KMS-11 (cell line): ENCODE results near the gene ANK3.

Experiments used
- H2AFZ ChIP-seq: fragments of 200-600 bp; sonication (generic); 2 replicates; pipeline ENCODE4 v1.6.1; 2016; ENCODE audit warnings: antibody characterized with exemption, mixed run types, low read depth
- H3K27ac ChIP-seq: fragments of 200-600 bp; sonication (generic); 2 replicates; pipeline ENCODE4 v1.6.1; 2016; ENCODE audit warnings: mild to moderate bottlenecking, mixed run types
- H3K27me3 ChIP-seq: fragments of 200-600 bp; sonication (generic); 2 replicates; pipeline ENCODE4 v1.6.1; 2017; ENCODE audit warnings: mild to moderate bottlenecking, low read depth, mixed run types, moderate library complexity; ENCODE audit not compliant: insufficient read depth
- H3K36me3 ChIP-seq: fragments of 200-600 bp; sonication (generic); 2 replicates; pipeline ENCODE4 v1.6.1; 2017; ENCODE audit warnings: mild to moderate bottlenecking, mixed run types; ENCODE audit not compliant: insufficient read depth
- H3K4me1 ChIP-seq: fragments of 200-600 bp; sonication (generic); 2 replicates; pipeline ENCODE4 v1.6.1; 2016; ENCODE audit warnings: mild to moderate bottlenecking, low read depth, mixed run types; ENCODE audit not compliant: poor library complexity, severe bottlenecking
- H3K4me2 ChIP-seq: fragments of 200-600 bp; sonication (generic); 2 replicates; pipeline ENCODE4 v1.7.0; 2016; ENCODE audit warnings: mild to moderate bottlenecking, mixed run types
- H3K4me3 ChIP-seq: fragments of 200-600 bp; sonication (generic); IDR thresholded peaks from 2 replicates; pipeline ENCODE4 v1.6.1; 2017; ENCODE audit warnings: low read depth, low read length, mixed read lengths; ENCODE audit not compliant: insufficient read depth
- H3K79me2 ChIP-seq: fragments of 200-600 bp; sonication (generic); 2 replicates; pipeline ENCODE4 v1.6.1; 2016; ENCODE audit warnings: low read depth, mixed run types; ENCODE audit not compliant: insufficient read depth
- H3K9ac ChIP-seq: fragments of 200-600 bp; sonication (generic); 2 replicates; pipeline ENCODE4 v1.6.1; 2016; ENCODE audit warnings: mild to moderate bottlenecking, mixed run types
- H4K20me1 ChIP-seq: fragments of 200-600 bp; sonication (generic); 2 replicates; pipeline ENCODE4 v1.6.1; 2016; ENCODE audit warnings: mild to moderate bottlenecking, mixed run types; ENCODE audit not compliant: insufficient read depth
- TF ChIP-seq, protein P1 (sequence below): fragments of 200-600 bp; sonication (generic); conservative IDR thresholded peaks from 2 replicates; pipeline ENCODE4 v1.6.1; 2017; ENCODE audit warnings: low read depth, mild to moderate bottlenecking, antibody characterized with exemption, low read length, moderate library complexity, mixed read lengths

The ANK3 gene

DNA sequence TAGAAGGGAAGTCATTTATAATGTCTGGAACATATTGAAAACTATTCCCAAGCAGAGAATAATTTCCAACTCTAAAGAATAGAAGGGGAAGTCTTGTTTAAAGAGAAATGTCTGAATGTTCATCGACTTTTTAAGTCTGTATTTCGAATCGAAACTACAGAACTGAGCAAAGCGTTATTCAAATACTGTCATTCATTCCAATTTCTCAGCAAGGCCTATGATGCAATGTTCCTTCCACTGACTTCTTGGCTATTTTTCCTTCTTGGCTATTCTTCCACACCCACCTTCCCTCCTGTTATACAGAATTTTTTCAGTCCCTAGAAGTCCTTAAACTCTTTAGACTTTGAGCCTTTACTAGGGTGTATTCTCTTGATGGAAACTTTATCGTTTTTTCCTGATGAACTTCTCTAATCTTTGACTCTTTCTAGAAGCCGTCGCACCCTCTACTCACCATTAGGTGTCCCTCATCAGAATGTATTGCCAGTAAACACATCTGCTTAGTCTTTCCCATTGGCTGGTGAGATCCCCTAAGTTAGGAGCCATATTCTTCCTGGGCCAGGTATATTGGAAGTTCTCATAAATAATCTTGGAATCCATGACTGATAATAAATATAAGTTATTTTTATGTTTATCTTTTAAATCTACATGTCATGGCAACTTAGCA lies 247.6 kb downstream of the ANK3 start:
- Histone ChIP-seq H2AFZ (no peak overlapping the region), H3K27ac (no peak overlapping the region), H3K36me3 (peaks cover 4% of the 10 kb centered on the region; the same call in 1 of the 2 replicates), H3K27me3 (no peaks in the 10 kb centered on the region), H3K4me1 (no peaks in the 10 kb centered on the region), H3K79me2 (no peaks in the 10 kb centered on the region), H4K20me1 (no peaks in the 10 kb centered on the region), H3K4me2 (no peak overlapping the region), H3K4me3 (no peak overlapping the region), H3K9ac (no peak overlapping the region)
- TF ChIP-seq, protein P1, sequence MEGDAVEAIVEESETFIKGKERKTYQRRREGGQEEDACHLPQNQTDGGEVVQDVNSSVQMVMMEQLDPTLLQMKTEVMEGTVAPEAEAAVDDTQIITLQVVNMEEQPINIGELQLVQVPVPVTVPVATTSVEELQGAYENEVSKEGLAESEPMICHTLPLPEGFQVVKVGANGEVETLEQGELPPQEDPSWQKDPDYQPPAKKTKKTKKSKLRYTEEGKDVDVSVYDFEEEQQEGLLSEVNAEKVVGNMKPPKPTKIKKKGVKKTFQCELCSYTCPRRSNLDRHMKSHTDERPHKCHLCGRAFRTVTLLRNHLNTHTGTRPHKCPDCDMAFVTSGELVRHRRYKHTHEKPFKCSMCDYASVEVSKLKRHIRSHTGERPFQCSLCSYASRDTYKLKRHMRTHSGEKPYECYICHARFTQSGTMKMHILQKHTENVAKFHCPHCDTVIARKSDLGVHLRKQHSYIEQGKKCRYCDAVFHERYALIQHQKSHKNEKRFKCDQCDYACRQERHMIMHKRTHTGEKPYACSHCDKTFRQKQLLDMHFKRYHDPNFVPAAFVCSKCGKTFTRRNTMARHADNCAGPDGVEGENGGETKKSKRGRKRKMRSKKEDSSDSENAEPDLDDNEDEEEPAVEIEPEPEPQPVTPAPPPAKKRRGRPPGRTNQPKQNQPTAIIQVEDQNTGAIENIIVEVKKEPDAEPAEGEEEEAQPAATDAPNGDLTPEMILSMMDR: 0 out of 2 replicates have a peak, but pooled peaks have one; percentile 19

DNA sequence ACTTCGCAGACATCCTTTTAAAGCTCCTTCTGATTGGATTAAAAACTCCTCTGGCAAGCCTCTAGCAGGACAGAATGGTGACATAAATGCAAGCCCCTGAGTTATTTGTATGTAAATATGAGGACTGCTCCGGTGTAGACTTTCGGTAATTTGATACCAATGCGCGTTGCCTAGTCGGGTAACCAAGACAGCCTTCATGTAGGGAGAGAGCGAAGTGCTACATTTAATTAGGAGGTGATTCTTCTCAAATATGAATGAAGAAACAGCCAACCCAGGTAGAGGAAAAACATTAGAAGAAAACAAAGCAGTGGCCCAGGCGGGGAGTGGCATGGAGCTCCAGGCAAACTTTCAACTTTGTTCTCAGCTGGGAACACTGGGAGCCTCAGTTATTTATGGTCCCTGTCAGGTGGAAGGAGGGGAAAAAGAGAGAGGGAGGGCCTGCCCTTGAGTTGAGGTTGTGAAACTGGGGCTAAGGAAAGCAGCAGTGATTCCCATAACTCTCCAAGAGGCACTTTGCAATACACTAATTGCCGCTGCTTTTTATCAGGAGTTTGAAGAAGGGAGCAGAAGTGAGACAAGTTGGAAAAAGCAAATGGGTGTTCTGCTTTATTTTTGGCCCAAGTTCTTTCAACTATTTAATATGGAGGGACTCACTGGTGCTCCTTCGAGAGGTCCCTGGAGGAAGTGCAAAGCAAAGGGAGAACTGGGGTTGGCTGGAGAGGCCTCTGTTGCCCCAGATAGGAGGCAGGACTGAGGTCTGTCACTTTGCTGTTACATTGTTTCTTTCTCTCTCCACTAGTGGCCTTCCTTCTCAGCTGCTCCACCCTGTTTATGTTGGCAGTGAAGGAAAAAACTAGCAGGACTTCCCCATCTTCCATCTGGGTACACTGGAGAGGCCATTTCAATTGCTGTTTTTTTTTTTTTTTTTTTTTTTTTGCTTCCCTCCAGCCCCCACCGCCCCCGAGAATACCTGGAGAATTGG lies 248.7 kb downstream of the ANK3 start:
- no peaks in the 10 kb centered on the region for H4K20me1 ChIP-seq
- TF ChIP-seq, protein P1: no peak
- no peak overlapping the region for H3K27ac ChIP-seq
- H3K79me2 ChIP-seq: no peaks in the 10 kb centered on the region
- H3K4me2 ChIP-seq: no peak overlapping the region
- no peak overlapping the region for H2AFZ ChIP-seq
- H3K9ac ChIP-seq: no peak overlapping the region
- no peaks in the 10 kb centered on the region for H3K4me1 ChIP-seq
- no peak overlapping the region for H3K4me3 ChIP-seq
- no peaks in the 10 kb centered on the region for H3K27me3 ChIP-seq
- peaks cover 7% of the 10 kb centered on the region; the same call in 1 of the 2 replicates for H3K36me3 ChIP-seq

DNA sequence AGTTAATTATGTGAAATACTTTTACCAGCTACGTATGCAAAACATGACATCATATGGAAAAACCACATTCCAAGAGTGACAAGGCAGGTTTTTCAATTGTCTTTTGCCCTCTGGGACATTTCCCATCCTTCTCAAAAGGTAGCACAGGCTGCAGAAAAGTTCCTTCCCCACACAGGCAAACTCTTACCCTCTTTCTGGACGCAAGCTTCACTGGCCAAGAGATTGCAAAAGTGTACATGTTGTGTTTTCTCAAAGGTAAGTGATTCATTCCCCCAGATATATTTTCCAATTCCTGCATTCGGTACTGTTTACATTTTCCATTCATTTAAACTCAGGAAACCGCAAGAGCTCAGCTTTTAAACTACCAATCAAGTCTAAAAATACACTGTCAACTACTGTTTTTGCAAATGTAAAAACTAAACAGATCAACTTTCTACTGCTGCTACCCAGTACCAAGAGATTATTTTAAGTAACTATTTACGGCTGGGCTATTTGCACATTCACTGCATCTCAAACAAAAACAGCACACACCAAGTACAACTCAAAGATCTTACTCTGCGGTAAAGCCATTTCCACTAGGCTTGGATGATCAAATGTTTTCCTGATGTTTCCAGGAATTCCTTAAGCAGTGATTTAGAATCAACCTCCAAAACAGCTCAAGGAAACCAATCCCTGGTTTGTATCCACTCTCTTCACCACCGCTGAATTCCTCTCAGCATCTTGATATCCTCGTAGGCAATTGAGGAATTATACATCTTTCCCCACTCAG lies 249.7 kb downstream of the ANK3 start:
- Histone ChIP-seq H2AFZ (no peak overlapping the region), H3K27me3 (no peaks in the 10 kb centered on the region), H3K4me3 (no peak overlapping the region), H3K4me2 (no peak overlapping the region), H3K36me3 (peaks cover 3% of the 10 kb centered on the region; the same call in 1 of the 2 replicates), H4K20me1 (no peaks in the 10 kb centered on the region), H3K9ac (no peak overlapping the region), H3K4me1 (no peaks in the 10 kb centered on the region), H3K27ac (no peak overlapping the region), H3K79me2 (no peaks in the 10 kb centered on the region)
- TF ChIP-seq, protein P1: no peak

DNA sequence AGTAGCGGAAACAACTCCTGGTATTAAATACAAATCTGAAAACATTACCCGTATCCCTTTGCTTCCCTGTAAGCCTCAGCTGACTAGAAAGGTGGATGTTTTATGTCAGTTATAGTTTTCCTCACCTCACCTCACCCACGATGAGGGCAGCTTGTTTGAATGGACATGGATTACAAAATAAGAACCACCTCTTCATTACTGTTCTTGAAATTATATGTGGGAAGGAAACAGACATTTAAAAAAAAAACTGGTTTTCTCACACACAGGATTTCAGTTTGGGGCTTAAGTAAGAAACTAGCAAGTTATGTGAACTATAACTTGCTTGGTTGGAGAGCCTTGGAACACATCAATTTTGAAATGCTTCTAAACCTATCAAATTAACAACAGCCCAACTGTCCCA lies 250.4 kb downstream of the ANK3 start:
- Histone ChIP-seq H3K27me3 (no peaks in the 10 kb centered on the region), H3K27ac (no peak overlapping the region), H3K9ac (no peak overlapping the region), H3K79me2 (no peaks in the 10 kb centered on the region), H4K20me1 (no peaks in the 10 kb centered on the region), H3K4me1 (no peaks in the 10 kb centered on the region), H3K36me3 (peaks cover 4% of the 10 kb centered on the region; the same call in 1 of the 2 replicates), H2AFZ (no peak overlapping the region), H3K4me2 (no peak overlapping the region), H3K4me3 (no peak overlapping the region)
- TF ChIP-seq, protein P1: no peak
